Caki2 (cell line): Measurements from ENCODE around the gene DESI1. TPM values are rescaled to one million over a fixed set of nuclear protein-coding genes. Genes with fewer than 3 reads are reported as not detected.
"Not testable (repeated sequence)": the region's sequence is repeated elsewhere in the genome, so short reads cannot be mapped to it uniquely, and the experiment has no call there.

Experiments
- DNase-seq: peaks from one replicate; pipeline ENCODE4 v3.0.0-alpha.2; 2015; ENCODE audit warnings: low read depth
- in situ Hi-C: cut with HindIII; loops from 2 replicates; pipeline ENCODE4 v1.10.0; 2016; ENCODE audit warnings: low sequenced_read_pairs, low pct_unique_long_range_greater_than_20kb, mixed read lengths
- total RNA-seq: library from RNA; depleted of rRNA; stranded (reverse); fragments of >200 nt; shearing (Covaris generic); gene quantifications from 2 replicates; pipeline ENCODE4 v1.2.3, GENCODE V29; 2014; ENCODE audit warnings: low replicate concordance

Gene DESI1
- total RNA-seq, 1 experiment from 2014 or later: 58.5 TPM

- in situ Hi-C loops: no loop called here
- no peak for DNase-seq
Measured at GRCh38 chr22:41570221-41570620, 50.6 kb downstream of the DESI1 start.

- in situ Hi-C loops: no loop called here
- DNase-seq: no peak
Measured at GRCh38 chr22:41568811-41569210, 52.0 kb downstream of the DESI1 start.

GRCh38 chr22:41567512-41567768 is 53.4 kb downstream of the DESI1 start:
- in situ Hi-C loops: no loop called here

GRCh38 chr22:41565403-41566054 is 55.3 kb downstream of the DESI1 start:
- in situ Hi-C loops: no loop called here
- peak; percentile 83 for DNase-seq

More at GRCh38 chr22:41567512-41567768, 53.4 kb downstream of the DESI1 start:
- DNase-seq: no peak

GRCh38 chr22:41564563-41564962 is 56.3 kb downstream of the DESI1 start:
- no peak for DNase-seq
- in situ Hi-C loops: no loop called here

- peak; percentile 69 for DNase-seq
Measured at GRCh38 chr22:41563051-41563711, 57.7 kb downstream of the DESI1 start.

GRCh38 chr22:41562461-41562860 is 58.4 kb downstream of the DESI1 start:
- no peak for DNase-seq
- in situ Hi-C loops: no loop called here

More at GRCh38 chr22:41563051-41563711, 57.7 kb downstream of the DESI1 start:
- in situ Hi-C loops: no loop called here

GRCh38 chr22:41561788-41562187 is 59.1 kb downstream of the DESI1 start:
- no peak for DNase-seq
- in situ Hi-C loops: no loop called here

GRCh38 chr22:41561335-41561734 is 59.5 kb downstream of the DESI1 start:
- no peak for DNase-seq
- in situ Hi-C loops: no loop called here

- DNase-seq: no peak
- in situ Hi-C loops: no loop called here
Measured at GRCh38 chr22:41560095-41560471, 60.8 kb downstream of the DESI1 start.

- in situ Hi-C loops, DNase-seq: not testable (repeated sequence)
Measured at GRCh38 chr22:41558241-41558630, 62.6 kb downstream of the DESI1 start.

GRCh38 chr22:41557401-41558240 is 63.2 kb downstream of the DESI1 start:
- DNase-seq: peak; percentile 61
- in situ Hi-C loops: no loop called here

- in situ Hi-C loops: no loop called here
- DNase-seq: no peak
Measured at GRCh38 chr22:41556561-41556960, 64.3 kb downstream of the DESI1 start.

- no peak for DNase-seq
- in situ Hi-C loops: no loop called here
Measured at GRCh38 chr22:41555325-41555982, 65.4 kb downstream of the DESI1 start.

- DNase-seq: no peak
- in situ Hi-C loops: no loop called here
Measured at GRCh38 chr22:41551877-41552582, 68.8 kb downstream of the DESI1 start.

GRCh38 chr22:41550952-41551491 is 69.8 kb downstream of the DESI1 start:
- DNase-seq: no peak
- in situ Hi-C loops: no loop called here

- no peak for DNase-seq
Measured at GRCh38 chr22:41548830-41549211, 72.0 kb downstream of the DESI1 start.

More at GRCh38 chr22:41548830-41549211, 72.0 kb downstream of the DESI1 start:
- in situ Hi-C loops: no loop called here
